Liver (tissue), 3 donors: Measurements from ENCODE around the gene BACH2.

Experiments used
- CTCF ChIP-seq: fragments of 150-350 bp; IDR thresholded peaks from 2 replicates; pipeline ENCODE4 v1.5.1; 2017; ENCODE audit warnings: improper control_type of control experiment, low read depth, low read length; ENCODE audit not compliant: missing input control
- FOXA2 ChIP-seq: IDR thresholded peaks from 2 replicates; pipeline ENCODE4 v1.6.1; 2016; ENCODE audit warnings: antibody characterized with exemption
- GABPA ChIP-seq, 2 donors: IDR thresholded peaks in 1 of 2; conservative IDR thresholded peaks in 1 of 2; 2 replicates each; pipeline ENCODE4 v1.6.1; 2016; ENCODE audit warnings: antibody characterized with exemption in 2 of 2, mild to moderate bottlenecking in 1 of 2, moderate library complexity in 1 of 2
- JUND ChIP-seq, 2 donors: IDR thresholded peaks; 2 replicates each; pipeline ENCODE4 v1.6.1; 2016; ENCODE audit warnings: antibody characterized with exemption in 2 of 2
- RAD21 ChIP-seq, 2 donors: IDR thresholded peaks; 2 replicates each; pipeline ENCODE4 v1.6.1; 2016; ENCODE audit warnings: antibody characterized with exemption in 2 of 2, mild to moderate bottlenecking in 2 of 2
- RXRA ChIP-seq, 2 donors: IDR thresholded peaks; 2 replicates each; pipeline ENCODE4 v1.6.1; 2017 to 2018; ENCODE audit warnings: antibody characterized with exemption in 2 of 2, mild to moderate bottlenecking in 1 of 2
- SP1 ChIP-seq: IDR thresholded peaks from 2 replicates; pipeline ENCODE4 v1.6.1; 2018; ENCODE audit warnings: antibody characterized with exemption, mild to moderate bottlenecking
- TAF1 ChIP-seq: conservative IDR thresholded peaks from 2 replicates; pipeline ENCODE4 v1.6.1; 2016; ENCODE audit warnings: antibody characterized with exemption, mild to moderate bottlenecking
- YY1 ChIP-seq: IDR thresholded peaks from 2 replicates; pipeline ENCODE4 v1.6.1; 2016; ENCODE audit warnings: antibody characterized with exemption, mild to moderate bottlenecking
- TF ChIP-seq, protein P1 (sequence below): IDR thresholded peaks from 2 replicates; pipeline ENCODE4 v1.6.1; 2016; ENCODE audit warnings: antibody characterized with exemption, mild to moderate bottlenecking
- TF ChIP-seq, protein P2 (sequence below): IDR thresholded peaks from 2 replicates; pipeline ENCODE4 v1.6.1; 2016; ENCODE audit warnings: antibody characterized with exemption
- donor health status: healthy.
- donor health status: healthy.

- no peak for TF ChIP-seq TAF1
- no peak for TF ChIP-seq CTCF
- TF ChIP-seq GABPA (IDR thresholded peaks at IDR 0.05 in 1 of 2, conservative IDR thresholded peaks at IDR 0.05 in 1 of 2): no peak
- TF ChIP-seq RAD21 (IDR thresholded peaks at IDR 0.05): no peak
- TF ChIP-seq JUND (IDR thresholded peaks at IDR 0.05): no peak
- TF ChIP-seq, protein P1, sequence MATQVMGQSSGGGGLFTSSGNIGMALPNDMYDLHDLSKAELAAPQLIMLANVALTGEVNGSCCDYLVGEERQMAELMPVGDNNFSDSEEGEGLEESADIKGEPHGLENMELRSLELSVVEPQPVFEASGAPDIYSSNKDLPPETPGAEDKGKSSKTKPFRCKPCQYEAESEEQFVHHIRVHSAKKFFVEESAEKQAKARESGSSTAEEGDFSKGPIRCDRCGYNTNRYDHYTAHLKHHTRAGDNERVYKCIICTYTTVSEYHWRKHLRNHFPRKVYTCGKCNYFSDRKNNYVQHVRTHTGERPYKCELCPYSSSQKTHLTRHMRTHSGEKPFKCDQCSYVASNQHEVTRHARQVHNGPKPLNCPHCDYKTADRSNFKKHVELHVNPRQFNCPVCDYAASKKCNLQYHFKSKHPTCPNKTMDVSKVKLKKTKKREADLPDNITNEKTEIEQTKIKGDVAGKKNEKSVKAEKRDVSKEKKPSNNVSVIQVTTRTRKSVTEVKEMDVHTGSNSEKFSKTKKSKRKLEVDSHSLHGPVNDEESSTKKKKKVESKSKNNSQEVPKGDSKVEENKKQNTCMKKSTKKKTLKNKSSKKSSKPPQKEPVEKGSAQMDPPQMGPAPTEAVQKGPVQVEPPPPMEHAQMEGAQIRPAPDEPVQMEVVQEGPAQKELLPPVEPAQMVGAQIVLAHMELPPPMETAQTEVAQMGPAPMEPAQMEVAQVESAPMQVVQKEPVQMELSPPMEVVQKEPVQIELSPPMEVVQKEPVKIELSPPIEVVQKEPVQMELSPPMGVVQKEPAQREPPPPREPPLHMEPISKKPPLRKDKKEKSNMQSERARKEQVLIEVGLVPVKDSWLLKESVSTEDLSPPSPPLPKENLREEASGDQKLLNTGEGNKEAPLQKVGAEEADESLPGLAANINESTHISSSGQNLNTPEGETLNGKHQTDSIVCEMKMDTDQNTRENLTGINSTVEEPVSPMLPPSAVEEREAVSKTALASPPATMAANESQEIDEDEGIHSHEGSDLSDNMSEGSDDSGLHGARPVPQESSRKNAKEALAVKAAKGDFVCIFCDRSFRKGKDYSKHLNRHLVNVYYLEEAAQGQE: no peak
- TF ChIP-seq, protein P2, sequence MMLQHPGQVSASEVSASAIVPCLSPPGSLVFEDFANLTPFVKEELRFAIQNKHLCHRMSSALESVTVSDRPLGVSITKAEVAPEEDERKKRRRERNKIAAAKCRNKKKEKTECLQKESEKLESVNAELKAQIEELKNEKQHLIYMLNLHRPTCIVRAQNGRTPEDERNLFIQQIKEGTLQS: no peak
- no peak for TF ChIP-seq FOXA2
- no peak for TF ChIP-seq SP1
- no peak for TF ChIP-seq RXRA (IDR thresholded peaks at IDR 0.05)
- TF ChIP-seq YY1: no peak
These were observed 364.3 kb downstream of the BACH2 start for GRCh38 chr6:89932245-89932802.
